GM19455 (cell line): Measurements from ENCODE around the gene RHBDD1.

ENCODE experiments used
- ATAC-seq: cut with Tn5 transposase; IDR thresholded peaks from one replicate; pipeline ENCODE4 v1.9.1; 2021; ENCODE audit not compliant: unreplicated experiment

RHBDD1 gene

GRCh38 chr2:226978300-226978699, 142.4 kb downstream of the RHBDD1 start:
- no peak for ATAC-seq

- ATAC-seq, result no peak
Measured at GRCh38 chr2:226979004-226979403, 143.2 kb downstream of the RHBDD1 start.

- no peak for ATAC-seq
Measured at GRCh38 chr2:226981791-226982326, 146.0 kb downstream of the RHBDD1 start.

- ATAC-seq, result peak; percentile 15
Measured at GRCh38 chr2:226983895-226984749, 148.3 kb downstream of the RHBDD1 start.

- peak; percentile 92 for ATAC-seq
Measured at GRCh38 chr2:226984750-226985582, 149.1 kb downstream of the RHBDD1 start.

- ATAC-seq, result no peak
Measured at GRCh38 chr2:226985583-226985946, 149.7 kb downstream of the RHBDD1 start.

DNA sequence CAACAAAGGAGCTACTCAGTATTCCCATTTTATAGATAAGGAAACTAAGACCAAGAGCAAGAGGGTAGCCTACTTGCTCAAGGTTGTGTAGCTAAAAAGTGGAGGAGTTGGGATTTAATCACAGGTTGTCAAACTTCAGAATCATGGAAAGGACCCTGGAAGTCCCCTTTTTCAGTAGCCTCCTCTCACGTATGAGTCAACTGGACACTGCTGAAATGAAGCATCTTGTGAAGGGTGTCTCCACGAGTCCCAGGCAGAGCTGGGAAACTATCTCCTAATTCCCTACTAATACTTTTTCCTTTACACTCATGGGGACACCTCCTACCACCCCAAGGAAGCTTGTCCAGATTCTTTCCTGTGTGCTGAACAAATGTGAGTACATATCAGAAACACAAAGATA, 155.8 kb downstream of the RHBDD1 start:
- ATAC-seq, result no peak

GRCh38 chr2:226993171-226993570, 157.3 kb downstream of the RHBDD1 start:
- ATAC-seq, result no peak

- no peak for ATAC-seq
Measured at GRCh38 chr2:226994775-226995174, 158.9 kb downstream of the RHBDD1 start.

GRCh38 chr2:226995625-226996041, 159.8 kb downstream of the RHBDD1 start:
- ATAC-seq, result no peak

GRCh38 chr2:226999661-227000060, 163.8 kb downstream of the RHBDD1 start:
- no peak for ATAC-seq

DNA sequence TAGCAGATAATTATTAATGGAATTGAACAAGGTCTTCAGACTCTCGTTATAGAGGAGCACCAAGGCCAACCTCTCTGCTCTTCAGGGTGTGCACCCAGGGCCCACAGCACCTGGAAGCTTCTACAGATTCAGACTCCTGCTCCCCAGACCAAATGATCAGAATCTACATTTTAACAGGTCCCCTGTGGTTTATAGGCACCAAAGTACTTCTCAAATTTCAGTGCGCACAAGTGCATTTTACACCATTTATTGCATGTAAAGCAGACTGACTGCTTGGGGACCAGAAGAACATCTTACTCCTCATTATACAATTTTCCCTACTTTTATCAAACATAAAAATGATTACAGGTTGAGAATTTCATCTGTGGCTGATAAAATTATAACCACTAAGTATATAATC, 164.3 kb downstream of the RHBDD1 start:
- ATAC-seq, result no peak

- no peak for ATAC-seq
Measured at GRCh38 chr2:227004482-227004881, 168.6 kb downstream of the RHBDD1 start.

- ATAC-seq, result no peak
Measured at GRCh38 chr2:227006189-227006897, 170.5 kb downstream of the RHBDD1 start.

DNA sequence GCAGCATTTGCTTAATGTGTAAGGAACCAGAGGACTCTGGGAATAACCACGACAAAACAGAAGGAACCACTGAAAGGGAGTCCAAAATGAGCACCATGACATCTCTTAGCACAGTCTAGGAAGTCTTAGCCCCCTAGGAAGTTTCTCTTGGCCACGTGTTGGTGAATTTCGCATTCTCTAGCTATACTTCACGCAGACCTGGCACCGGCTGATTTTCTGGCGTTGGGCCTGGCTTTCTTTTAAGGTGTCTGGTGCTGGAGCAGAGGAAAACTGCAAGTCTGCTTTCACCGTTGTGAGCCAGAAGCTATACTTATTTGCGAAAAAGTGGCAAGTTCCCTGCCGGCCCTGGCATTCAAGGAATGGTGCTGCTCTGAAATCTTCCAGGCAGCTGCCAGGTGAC, 171.3 kb downstream of the RHBDD1 start:
- ATAC-seq, result no peak

- no peak for ATAC-seq
Measured at GRCh38 chr2:227007940-227008339, 172.1 kb downstream of the RHBDD1 start.

DNA sequence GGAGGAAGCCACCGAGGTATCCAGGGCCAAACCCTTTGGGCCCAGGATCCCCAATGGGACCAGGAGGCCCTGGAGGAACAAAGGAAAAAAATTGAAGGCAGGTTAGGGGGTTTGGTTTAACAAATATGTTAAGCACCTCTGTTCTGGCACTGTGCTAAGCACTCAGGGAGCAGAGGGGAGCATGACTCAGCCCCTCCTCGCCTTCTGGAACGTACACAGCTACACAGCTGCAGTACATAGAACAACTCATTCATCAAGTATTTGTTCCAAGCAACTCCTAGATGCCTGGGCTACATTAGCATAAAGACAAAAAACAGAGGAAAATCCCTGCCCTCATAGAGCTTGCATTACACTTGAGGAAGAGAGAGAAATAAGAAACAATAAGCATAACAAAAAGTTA, 174.6 kb downstream of the RHBDD1 start:
- no peak for ATAC-seq

GRCh38 chr2:227013330-227013729, 177.5 kb downstream of the RHBDD1 start:
- no peak for ATAC-seq

GRCh38 chr2:227013881-227014280, 178.0 kb downstream of the RHBDD1 start:
- no peak for ATAC-seq

- no peak for ATAC-seq
Measured at GRCh38 chr2:227016894-227017293, 181.0 kb downstream of the RHBDD1 start.

DNA sequence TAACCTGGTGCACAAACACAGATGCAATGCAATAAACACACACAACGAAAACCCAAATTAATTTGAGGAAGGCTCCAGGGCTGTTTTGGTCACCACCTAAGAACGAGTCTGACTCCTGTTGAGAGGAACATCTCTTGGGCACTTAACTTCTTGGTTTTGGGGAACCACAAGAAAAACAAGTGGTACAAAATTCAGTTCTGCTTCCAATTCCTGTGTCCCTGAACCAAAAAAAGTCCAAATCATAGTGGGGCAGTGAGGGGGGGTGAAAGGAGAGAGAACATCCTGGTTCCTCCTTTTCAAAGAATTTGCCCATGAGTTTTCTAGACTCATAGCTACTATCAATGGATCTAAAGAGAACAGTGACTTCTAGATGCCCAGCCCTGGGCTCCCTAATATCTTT, 184.6 kb downstream of the RHBDD1 start:
- ATAC-seq, result no peak
